ENCODE results near the gene ABCA10.

GRCh38 chr17:69111794-69112193 is 116.8 kb downstream of the ABCA10 start:
- TF ChIP-seq CREB1 (CRISPR knock-in tag; IDR thresholded peaks at IDR 0.05; ENCODE audit: low read depth): no peak
- no peak for TF ChIP-seq CTCF (conservative IDR thresholded peaks at IDR 0.05; ENCODE audit: low read depth in 2 of 2)
- no peak for TF ChIP-seq NANOG (IDR thresholded peaks at IDR 0.05; ENCODE audit: borderline replicate concordance)
- TF ChIP-seq, protein P1, sequence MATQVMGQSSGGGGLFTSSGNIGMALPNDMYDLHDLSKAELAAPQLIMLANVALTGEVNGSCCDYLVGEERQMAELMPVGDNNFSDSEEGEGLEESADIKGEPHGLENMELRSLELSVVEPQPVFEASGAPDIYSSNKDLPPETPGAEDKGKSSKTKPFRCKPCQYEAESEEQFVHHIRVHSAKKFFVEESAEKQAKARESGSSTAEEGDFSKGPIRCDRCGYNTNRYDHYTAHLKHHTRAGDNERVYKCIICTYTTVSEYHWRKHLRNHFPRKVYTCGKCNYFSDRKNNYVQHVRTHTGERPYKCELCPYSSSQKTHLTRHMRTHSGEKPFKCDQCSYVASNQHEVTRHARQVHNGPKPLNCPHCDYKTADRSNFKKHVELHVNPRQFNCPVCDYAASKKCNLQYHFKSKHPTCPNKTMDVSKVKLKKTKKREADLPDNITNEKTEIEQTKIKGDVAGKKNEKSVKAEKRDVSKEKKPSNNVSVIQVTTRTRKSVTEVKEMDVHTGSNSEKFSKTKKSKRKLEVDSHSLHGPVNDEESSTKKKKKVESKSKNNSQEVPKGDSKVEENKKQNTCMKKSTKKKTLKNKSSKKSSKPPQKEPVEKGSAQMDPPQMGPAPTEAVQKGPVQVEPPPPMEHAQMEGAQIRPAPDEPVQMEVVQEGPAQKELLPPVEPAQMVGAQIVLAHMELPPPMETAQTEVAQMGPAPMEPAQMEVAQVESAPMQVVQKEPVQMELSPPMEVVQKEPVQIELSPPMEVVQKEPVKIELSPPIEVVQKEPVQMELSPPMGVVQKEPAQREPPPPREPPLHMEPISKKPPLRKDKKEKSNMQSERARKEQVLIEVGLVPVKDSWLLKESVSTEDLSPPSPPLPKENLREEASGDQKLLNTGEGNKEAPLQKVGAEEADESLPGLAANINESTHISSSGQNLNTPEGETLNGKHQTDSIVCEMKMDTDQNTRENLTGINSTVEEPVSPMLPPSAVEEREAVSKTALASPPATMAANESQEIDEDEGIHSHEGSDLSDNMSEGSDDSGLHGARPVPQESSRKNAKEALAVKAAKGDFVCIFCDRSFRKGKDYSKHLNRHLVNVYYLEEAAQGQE (IDR thresholded peaks at IDR 0.05; ENCODE audit: unreplicated experiment): no peak
- TF ChIP-seq POLR2AphosphoS5 (IDR thresholded peaks at IDR 0.05; ENCODE audit: low read depth): no peak
- no peak for TF ChIP-seq STAT1 (IDR thresholded peaks at IDR 0.05; ENCODE audit: unreplicated experiment)
